Brain microvascular endothelial cell (primary cell): ENCODE results near the gene DUSP7.

Experiments used
- DNase-seq: peaks from one replicate; pipeline ENCODE4 v3.0.0-alpha.2; 2020
- H3K27ac ChIP-seq: fragments of 250-450 bp; sonication (Bioruptor Pico); 2 replicates; pipeline ENCODE4 v1.5.1; 2020; ENCODE audit warnings: mild to moderate bottlenecking, moderate library complexity
- H3K27me3 ChIP-seq: fragments of 250-450 bp; sonication (Bioruptor Pico); replicated peaks from 2 replicates; pipeline ENCODE4 v1.5.1; 2020; ENCODE audit warnings: mild to moderate bottlenecking
- H3K36me3 ChIP-seq: fragments of 250-450 bp; sonication (Bioruptor Pico); replicated peaks from 2 replicates; pipeline ENCODE4 v1.5.1; 2020; ENCODE audit warnings: mild to moderate bottlenecking
- H3K4me3 ChIP-seq: 2 replicates; pipeline ENCODE4 v1.5.1; 2011; ENCODE audit warnings: low read depth, mild to moderate bottlenecking, control low read depth, low read length, moderate library complexity
- in situ Hi-C: cut with HindIII; loops from 2 replicates; pipeline ENCODE4 v1.10.0; 2017; ENCODE audit warnings: low sequenced_read_pairs, low pct_ligation_motif_present
- TF ChIP-seq, protein P1 (sequence below): IDR thresholded peaks from 2 replicates; pipeline ENCODE4 v1.5.1; 2011; ENCODE audit warnings: low read depth, mild to moderate bottlenecking, moderate library complexity, low read length, control low read depth, inconsistent platforms; ENCODE audit errors: missing control alignments

The DUSP7 gene

DNA sequence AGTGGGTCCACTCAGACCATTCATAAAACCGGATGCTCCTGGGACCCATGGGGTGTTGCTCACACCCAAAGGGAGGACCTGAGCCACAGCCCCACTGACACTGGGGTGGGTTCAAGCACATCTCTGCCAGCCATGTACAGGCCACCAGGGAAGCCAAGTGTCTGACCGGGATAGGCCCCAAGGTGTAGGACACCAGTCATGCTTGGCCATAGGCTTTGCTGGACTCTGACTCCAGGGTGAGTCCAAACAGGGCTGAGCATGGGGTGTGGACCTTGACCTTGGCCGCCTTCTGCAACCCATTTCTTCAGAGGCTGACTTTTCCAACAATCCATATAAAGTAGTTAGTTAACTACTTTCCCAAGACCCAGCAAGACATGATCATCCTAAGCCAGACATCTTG is 31.4 kb upstream of the DUSP7 start:
- in situ Hi-C loops = no loop called here
- Histone ChIP-seq H3K27ac (no peak overlapping the region), H3K4me3 (no peak overlapping the region), H3K36me3 (no peaks in the 10 kb centered on the region), H3K27me3 (no peaks in the 10 kb centered on the region)
- TF ChIP-seq, protein P1, sequence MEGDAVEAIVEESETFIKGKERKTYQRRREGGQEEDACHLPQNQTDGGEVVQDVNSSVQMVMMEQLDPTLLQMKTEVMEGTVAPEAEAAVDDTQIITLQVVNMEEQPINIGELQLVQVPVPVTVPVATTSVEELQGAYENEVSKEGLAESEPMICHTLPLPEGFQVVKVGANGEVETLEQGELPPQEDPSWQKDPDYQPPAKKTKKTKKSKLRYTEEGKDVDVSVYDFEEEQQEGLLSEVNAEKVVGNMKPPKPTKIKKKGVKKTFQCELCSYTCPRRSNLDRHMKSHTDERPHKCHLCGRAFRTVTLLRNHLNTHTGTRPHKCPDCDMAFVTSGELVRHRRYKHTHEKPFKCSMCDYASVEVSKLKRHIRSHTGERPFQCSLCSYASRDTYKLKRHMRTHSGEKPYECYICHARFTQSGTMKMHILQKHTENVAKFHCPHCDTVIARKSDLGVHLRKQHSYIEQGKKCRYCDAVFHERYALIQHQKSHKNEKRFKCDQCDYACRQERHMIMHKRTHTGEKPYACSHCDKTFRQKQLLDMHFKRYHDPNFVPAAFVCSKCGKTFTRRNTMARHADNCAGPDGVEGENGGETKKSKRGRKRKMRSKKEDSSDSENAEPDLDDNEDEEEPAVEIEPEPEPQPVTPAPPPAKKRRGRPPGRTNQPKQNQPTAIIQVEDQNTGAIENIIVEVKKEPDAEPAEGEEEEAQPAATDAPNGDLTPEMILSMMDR = no peak
- DNase-seq = no peak

DNA sequence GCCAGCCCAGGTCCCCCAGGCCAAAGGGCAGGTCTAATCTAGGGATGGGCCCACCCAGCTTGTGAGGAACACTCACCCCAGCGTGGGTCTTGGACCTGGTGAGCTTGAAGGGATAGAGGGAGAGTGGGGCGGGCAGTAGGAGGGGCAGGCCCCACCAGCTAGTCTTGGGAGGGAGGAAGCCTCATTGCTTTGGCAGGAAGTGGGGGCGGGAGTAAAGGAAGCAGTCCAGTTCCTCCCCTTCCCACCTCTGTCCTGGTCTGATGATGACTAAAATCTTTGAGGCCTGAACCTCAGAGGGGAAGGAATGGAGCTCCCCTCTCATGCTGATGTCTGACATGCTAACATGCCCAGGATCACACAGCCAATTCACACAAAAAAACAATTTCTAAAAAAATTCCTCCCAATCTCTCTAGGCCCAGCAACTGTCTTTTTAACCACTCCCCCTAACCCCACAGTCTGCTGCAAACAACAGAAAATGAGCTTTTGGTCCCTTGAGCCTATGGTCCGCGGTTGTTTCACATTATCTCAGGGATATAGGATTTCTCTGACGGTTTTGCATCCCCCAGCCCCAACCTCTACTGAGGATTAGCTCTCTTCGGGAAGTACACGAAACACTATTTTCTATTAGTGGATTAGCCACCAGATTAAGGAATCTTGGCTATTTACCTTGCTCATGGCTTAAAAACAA is 30.7 kb upstream of the DUSP7 start:
- TF ChIP-seq, protein P1 = no peak
- H3K27ac ChIP-seq = no peak overlapping the region
- no peak overlapping the region for H3K4me3 ChIP-seq
- no peaks in the 10 kb centered on the region for H3K27me3 ChIP-seq
- no peaks in the 10 kb centered on the region for H3K36me3 ChIP-seq
- no peak for DNase-seq
- in situ Hi-C loops = no loop called here

DNA sequence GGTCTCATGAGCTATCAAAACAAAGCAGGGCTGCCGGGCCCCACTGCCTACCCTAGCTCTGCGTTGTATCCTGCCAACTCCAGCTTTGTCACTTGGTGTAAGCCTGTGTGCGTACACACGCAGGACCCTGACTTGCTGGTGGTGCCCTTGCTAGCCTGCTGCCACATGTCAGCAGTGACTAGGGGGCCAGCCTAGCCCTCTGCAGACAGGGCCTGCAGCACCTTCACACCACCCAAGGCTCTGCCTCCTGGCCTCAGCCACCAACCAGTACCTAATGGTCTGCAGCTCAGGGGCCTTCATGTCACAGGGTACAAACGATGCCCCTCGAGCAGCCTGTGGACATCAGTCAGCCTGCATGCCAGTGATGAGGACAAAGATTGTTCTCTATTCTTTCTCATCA is 30.1 kb upstream of the DUSP7 start:
- TF ChIP-seq, protein P1 = no peak
- no peaks in the 10 kb centered on the region for H3K27me3 ChIP-seq
- H3K27ac ChIP-seq = no peak overlapping the region
- in situ Hi-C loops = no loop called here
- DNase-seq = no peak
- no peaks in the 10 kb centered on the region for H3K36me3 ChIP-seq
- no peak overlapping the region for H3K4me3 ChIP-seq

DNA sequence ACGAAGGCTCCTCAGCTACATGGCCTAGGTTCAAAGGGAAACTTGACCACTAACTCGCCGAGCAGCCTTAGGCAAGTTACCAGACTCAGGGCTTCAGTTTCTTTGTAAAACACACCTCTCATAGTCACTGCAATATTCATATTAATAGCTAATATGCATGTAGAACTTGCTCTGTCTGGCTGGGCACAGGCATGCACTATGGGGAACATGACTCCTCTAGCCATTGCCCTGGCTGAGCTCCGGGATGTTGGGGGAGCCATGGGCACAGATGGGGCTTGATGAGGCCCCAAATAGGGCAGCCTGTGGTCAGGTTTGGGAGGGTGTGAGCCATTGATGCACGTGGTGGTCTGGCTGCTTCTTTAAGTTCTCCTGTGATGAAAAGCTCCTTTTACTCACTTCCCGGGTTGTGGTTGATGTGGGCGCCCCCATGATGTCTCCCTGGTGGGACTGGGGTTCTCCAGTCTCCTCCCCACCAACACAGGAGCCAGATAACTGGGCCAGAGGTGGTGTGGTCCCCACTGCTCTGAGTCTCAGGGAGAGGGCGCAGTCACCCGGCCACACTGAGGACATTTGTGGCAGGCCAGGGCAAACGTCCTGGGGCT is 29.4 kb upstream of the DUSP7 start:
- Histone ChIP-seq H3K36me3 (no peaks in the 10 kb centered on the region), H3K27me3 (no peaks in the 10 kb centered on the region), H3K4me3 (no peak overlapping the region), H3K27ac (no peak overlapping the region)
- TF ChIP-seq, protein P1 = no peak
- in situ Hi-C loops = no loop called here
- DNase-seq = no peak

DNA sequence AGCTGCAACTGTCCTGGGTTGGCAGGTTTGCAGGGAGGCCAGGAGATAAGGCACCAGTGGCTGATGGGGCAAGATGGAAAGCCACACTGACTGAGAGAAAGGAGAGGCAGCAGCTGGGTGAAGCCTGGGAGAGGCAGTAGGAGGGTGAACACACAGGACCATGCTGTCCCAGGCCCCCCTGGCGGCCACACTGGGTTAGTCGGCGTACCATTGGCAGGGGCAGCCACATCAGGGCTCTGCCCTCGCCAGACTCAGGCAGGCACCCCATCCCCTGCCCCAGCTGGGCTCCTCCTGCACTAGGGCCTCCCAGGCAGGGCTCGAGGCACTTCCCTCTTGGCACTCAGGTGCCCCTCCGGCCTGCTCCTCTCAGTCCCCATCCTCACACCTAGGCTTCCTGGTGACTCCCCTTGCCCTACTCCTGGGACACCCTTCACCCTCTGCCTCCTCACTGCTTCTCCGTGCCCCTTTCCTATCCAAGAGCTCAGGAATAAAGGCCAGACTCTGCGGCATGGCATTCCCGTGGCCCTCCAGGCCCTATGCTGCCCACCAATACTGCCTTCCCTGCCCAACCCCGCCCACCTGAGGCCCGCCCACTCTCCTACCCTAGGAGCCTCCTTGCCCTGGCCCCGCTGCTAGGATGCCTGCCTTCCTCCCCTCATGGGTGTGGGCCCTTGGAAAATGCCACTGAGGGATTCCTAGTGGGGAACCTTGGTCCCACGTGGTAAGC is 28.7 kb upstream of the DUSP7 start:
- Histone ChIP-seq H3K27ac (no peak overlapping the region), H3K36me3 (no peaks in the 10 kb centered on the region), H3K27me3 (no peaks in the 10 kb centered on the region), H3K4me3 (no peak overlapping the region)
- in situ Hi-C loops = no loop called here
- TF ChIP-seq, protein P1 = no peak
- no peak for DNase-seq
